A549 (cell line): ENCODE data around the gene SLC28A1. TPM values are rescaled to one million over a fixed set of nuclear protein-coding genes. Genes with fewer than 3 reads are reported as not detected.

Experiments used
- ATAC-seq, 2 experiments: fragments of 200-7000 bp in 1 of 2; fragments of >200 bp in 1 of 2; cut with Nextera tagmentation in 1 of 2; cut with Tn5 transposase in 1 of 2; 3 replicates each; pipeline versions ENCODE4 v1.8.0 to v1.9.1; 2018 to 2020; ENCODE audit warnings: mild to moderate bottlenecking in 1 of 2, moderate library complexity in 1 of 2
- CTCF ChIA-PET: fragments of 300-600 bp; sonication (Branson Sonifier 250); formaldehyde crosslinking; extraction: SDS; loops from one replicate; lab custom pipeline; 2021; ENCODE audit warnings: antibody characterized with exemption, inconsistent platforms; lab: Yijun Ruan, JAX
- POLR2A ChIA-PET: fragments of 350-600 bp; formaldehyde crosslinking; extraction: SDS; loops from one replicate; lab custom pipeline; 2021; ENCODE audit warnings: antibody characterized with exemption, inconsistent platforms; lab: Yijun Ruan, JAX
- DNase-seq, 2 experiments: peaks; one replicate each; pipeline versions ENCODE4 v3.0.0 to v3.0.0-alpha.2; 2011 to 2016; ENCODE audit warnings: low read depth in 1 of 2, low spot score in 1 of 2
- FAIRE-seq: peaks from 2 replicates; lab custom pipeline; 2011; peaks lifted over from hg19 to GRCh38; lab: Jason Lieb, UNC
- H3K27ac ChIP-seq, 2 experiments: fragments of >200 bp; sonication (Bioruptor Twin); formaldehyde crosslinking; 3 replicates each; pipeline ENCODE4 v1.5.1; 2016 to 2017
- H3K4me1 ChIP-seq: fragments of >200 bp; sonication (Bioruptor Twin); formaldehyde crosslinking; 3 replicates; pipeline ENCODE4 v1.6.1; 2016
- H3K4me2 ChIP-seq: fragments of >200 bp; sonication (Bioruptor Twin); formaldehyde crosslinking; 3 replicates; pipeline ENCODE4 v1.6.1; 2016
- H3K4me3 ChIP-seq: fragments of >200 bp; sonication (Bioruptor Twin); formaldehyde crosslinking; 3 replicates; pipeline ENCODE4 v1.5.1; 2016
- H3K9me3 ChIP-seq: fragments of >200 bp; sonication (Bioruptor Twin); formaldehyde crosslinking; 3 replicates; pipeline ENCODE4 v1.6.1; 2016
- BCL3 ChIP-seq: fragments of >200 bp; sonication (Bioruptor Twin); formaldehyde crosslinking; IDR thresholded peaks from 3 replicates; pipeline ENCODE4 v1.6.1; 2016
- CBX8 ChIP-seq: fragments of 200-600 bp; sonication (generic); IDR thresholded peaks from 2 replicates; pipeline ENCODE4 v1.6.1; 2016
- CEBPB ChIP-seq, 2 experiments: fragments of >200 bp in 1 of 2; sonication (Bioruptor Twin) in 1 of 2; formaldehyde crosslinking in 1 of 2; IDR thresholded peaks; 2 replicates each; pipeline ENCODE4 v1.6.1; 2012 to 2016
- E2F6 ChIP-seq: IDR thresholded peaks from 2 replicates; pipeline ENCODE4 v1.6.1; 2012; ENCODE audit warnings: low read depth, borderline replicate concordance
- FOSB ChIP-seq: fragments of 250-450 bp; sonication (Bioruptor Pico); IDR thresholded peaks from 2 replicates; pipeline ENCODE4 v1.5.0; 2020; ENCODE audit warnings: mild to moderate bottlenecking, moderate library complexity
- FOXS1 ChIP-seq: fragments of 250-450 bp; sonication (Bioruptor Pico); IDR thresholded peaks from 2 replicates; pipeline ENCODE4 v1.5.0; 2020; ENCODE audit warnings: mild to moderate bottlenecking, moderate library complexity
- GATA3 ChIP-seq: IDR thresholded peaks from 2 replicates; pipeline ENCODE4 v1.6.1; 2012; ENCODE audit warnings: borderline replicate concordance
- HDAC2 ChIP-seq: fragments of 200-600 bp; sonication (generic); IDR thresholded peaks from 2 replicates; pipeline ENCODE4 v1.6.1; 2016
- HEYL ChIP-seq: fragments of 250-450 bp; sonication (Bioruptor Pico); IDR thresholded peaks from 2 replicates; pipeline ENCODE4 v1.8.0; 2021; ENCODE audit warnings: mild to moderate bottlenecking, moderate library complexity
- HMGXB4 ChIP-seq: fragments of 250-450 bp; sonication (Bioruptor Pico); IDR thresholded peaks from 2 replicates; pipeline ENCODE4 v1.5.0; 2021; ENCODE audit warnings: mild to moderate bottlenecking, moderate library complexity, borderline replicate concordance
- HOXB13 ChIP-seq: fragments of 250-450 bp; sonication (Bioruptor Pico); IDR thresholded peaks from 2 replicates; pipeline ENCODE4 v1.5.0; 2020; ENCODE audit warnings: low read depth, mild to moderate bottlenecking, moderate library complexity
- KDM5A ChIP-seq: fragments of 200-600 bp; sonication (generic); IDR thresholded peaks from 2 replicates; pipeline ENCODE4 v1.6.1; 2016; ENCODE audit warnings: antibody characterized with exemption, mild to moderate bottlenecking
- MAX ChIP-seq: IDR thresholded peaks from 2 replicates; pipeline ENCODE4 v1.6.1; 2012
- MAZ ChIP-seq: fragments of 150-350 bp; IDR thresholded peaks from 2 replicates; pipeline ENCODE4 v1.6.1; 2014; ENCODE audit warnings: antibody characterized with exemption, low read depth, low read length, borderline replicate concordance
- NPAS2 ChIP-seq: fragments of 250-450 bp; sonication (Bioruptor Pico); IDR thresholded peaks from 2 replicates; pipeline ENCODE4 v1.8.0; 2022; ENCODE audit warnings: mild to moderate bottlenecking, moderate library complexity, borderline replicate concordance
- NR3C1 ChIP-seq: fragments of >200 bp; sonication (Bioruptor Twin); formaldehyde crosslinking; IDR thresholded peaks from 3 replicates; pipeline ENCODE4 v1.6.1; 2017
- PHF8 ChIP-seq: fragments of 200-600 bp; sonication (generic); IDR thresholded peaks from 2 replicates; pipeline ENCODE4 v1.6.1; 2016; ENCODE audit warnings: low read depth, mild to moderate bottlenecking, antibody characterized with exemption, moderate library complexity, borderline replicate concordance
- POLR2A ChIP-seq: IDR thresholded peaks from 2 replicates; pipeline ENCODE4 v1.6.1; 2012; ENCODE audit warnings: mild to moderate bottlenecking, low read length
- RAD21 ChIP-seq, 2 experiments: fragments of >200 bp in 1 of 2; sonication (Bioruptor Twin) in 1 of 2; formaldehyde crosslinking in 1 of 2; IDR thresholded peaks in 1 of 2; conservative IDR thresholded peaks in 1 of 2; 2 replicates in 1 of 2; 3 replicates in 1 of 2; pipeline ENCODE4 v1.6.1; 2012 to 2018; ENCODE audit warnings: inconsistent platforms in 1 of 2
- RCOR1 ChIP-seq: fragments of 150-350 bp; IDR thresholded peaks from 2 replicates; pipeline ENCODE4 v1.6.1; 2014; ENCODE audit warnings: antibody characterized with exemption, low read length, low read depth
- RFX5 ChIP-seq: fragments of 450-650 bp; IDR thresholded peaks from 2 replicates; pipeline ENCODE4 v1.7.1; 2014; ENCODE audit warnings: antibody characterized with exemption, mild to moderate bottlenecking, moderate library complexity
- SMC3 ChIP-seq: fragments of >200 bp; sonication (Bioruptor Twin); formaldehyde crosslinking; IDR thresholded peaks from 3 replicates; pipeline ENCODE4 v1.6.1; 2018; ENCODE audit warnings: inconsistent platforms
- ZC3H11A ChIP-seq: fragments of 450-650 bp; IDR thresholded peaks from 2 replicates; pipeline ENCODE4 v1.6.1; 2014; ENCODE audit warnings: antibody characterized with exemption, mild to moderate bottlenecking
- WGBS: methylation state at CpG from one replicate; pipeline ENCODE4 v1.1.6; 2017; ENCODE audit errors: missing lambda C conversion rate; 5-methylcytosine and 5-hydroxymethylcytosine counted together
- polyA plus RNA-seq, 4 experiments: library from polyadenylated mRNA; depleted of rRNA in 3 of 4; stranded (reverse); fragments of >200 nt; fragmentation: RNase III in 1 of 4; extraction: RNeasy Plus Mini Kit Qiagen cat#74134 plus additional on column Dnase treatment in 1 of 4; gene quantifications; 2 replicates in 3 of 4; 3 replicates in 1 of 4; pipeline ENCODE4 v1.2.3, GENCODE V29; 2011 to 2017

The SLC28A1 gene
- polyA plus RNA-seq, 2 of the 4 experiments (the other 2 are of a cell fraction) = 0.06 to 0.13 TPM

- TF ChIP-seq RFX5 (no peak), PHF8 (no peak), SMC3 (no peak), CBX8 (no peak), GATA3 (no peak), RAD21 (conservative IDR thresholded peaks at IDR 0.05 in 1 of 2, IDR thresholded peaks at IDR 0.05 in 1 of 2) (no peak), HDAC2 (no peak), FOSB (CRISPR knock-in tag) (no peak), HMGXB4 (CRISPR knock-in tag) (no peak), NR3C1 (no peak), FOXS1 (CRISPR knock-in tag) (no peak), RCOR1 (no peak), MAZ (no peak), ZC3H11A (no peak), HEYL (no peak), KDM5A (no peak)
- ChIA-PET CTCF (interaction anchor here (0.7 to 3.8 kb wide), 11 partner anchors 11 to 88 kb away, joined by 3 to 18 read pairs (median 4); no protein-coding TSS in a partner anchor), POLR2A (no interaction called here)
These were observed 44.2 kb upstream of the SLC28A1 start for GRCh38 chr15:84840255-84840654.

GRCh38 chr15:84840741-84841429 lies 43.6 kb upstream of the SLC28A1 start:
- H3K9me3 ChIP-seq = peaks cover 4% of the 10 kb centered on the region; the same call in 2 of the 3 replicates
- peak; percentile 78 to 80 for ATAC-seq
- H3K4me2 ChIP-seq = peak overlapping the region; percentile 40
- no peak for FAIRE-seq
- no peak overlapping the region for H3K4me3 ChIP-seq
- H3K27ac ChIP-seq = peak overlapping the region; percentile 31 to 77; a peak in 5 of 6 replicates
- TF ChIP-seq CEBPB (IDR thresholded peaks at IDR 0.05) (0 out of 4 replicates have a peak, but pooled peaks of 1 of the 2 experiments have one; percentile 23), MAX (no peak), HOXB13 (CRISPR knock-in tag) (peak; percentile 12; the same call in 1 of the 2 replicates), BCL3 (no peak), MAZ (no peak)
- peak in 1 of 2 experiments; percentile 73 for DNase-seq
- POLR2A ChIA-PET = no interaction called here
- CTCF ChIA-PET = interaction anchor here (0.7 to 3.8 kb wide), 11 partner anchors 11 to 87 kb away, joined by 3 to 18 read pairs (median 4); no protein-coding TSS in a partner anchor
- WGBS = 70% methylated on average over 12 of the region's 12 CpGs
- H3K4me1 ChIP-seq = peaks cover 20% of the 10 kb centered on the region

More at GRCh38 chr15:84840255-84840654, 44.2 kb upstream of the SLC28A1 start:
- Histone ChIP-seq H3K4me3 (no peak overlapping the region), H3K27ac (peak overlapping the region; percentile 31 to 77; a peak in 5 of 6 replicates), H3K9me3 (no peaks in the 10 kb centered on the region; the same call in 2 of the 3 replicates), H3K4me1 (peaks cover 18% of the 10 kb centered on the region), H3K4me2 (peak overlapping the region; percentile 40)
- DNase-seq = no peak
- 84% methylated on average over 10 of the region's 10 CpGs for WGBS
- peak in 1 of 2 experiments; percentile 11; a peak in 3 of 6 replicates for ATAC-seq
- FAIRE-seq = no peak

GRCh38 chr15:84842781-84843180 lies 41.7 kb upstream of the SLC28A1 start:
- peaks cover 23% of the 10 kb centered on the region for H3K9me3 ChIP-seq
- FAIRE-seq = no peak
- no peak overlapping the region for H3K4me2 ChIP-seq
- no peak overlapping the region for H3K4me3 ChIP-seq
- 100% methylated on average over 1 of the region's 1 CpG for WGBS
- no peak for DNase-seq
- peaks cover 20% of the 10 kb centered on the region for H3K4me1 ChIP-seq
- peak overlapping the region in 1 of 2 experiments; percentile 2; a peak in 2 of 6 replicates for H3K27ac ChIP-seq
- CTCF ChIA-PET = interaction anchor here (0.9 to 1.9 kb wide), 3 partner anchors 19 to 85 kb away, joined by 3 to 7 read pairs (median 4); no protein-coding TSS in a partner anchor
- no peak for TF ChIP-seq NPAS2 (CRISPR knock-in tag)
- TF ChIP-seq RFX5 = no peak
- no peak for TF ChIP-seq E2F6
- no peak for TF ChIP-seq KDM5A
- TF ChIP-seq POLR2A = no peak
- ATAC-seq = no peak
- POLR2A ChIA-PET = interaction anchor here (0.8 kb wide), 1 partner anchor 14 kb away, joined by 3 read pairs; no protein-coding TSS in a partner anchor
